Small intestine (tissue), 7 donors: ENCODE data around the gene MAPK10. TPM values are rescaled to one million over a fixed set of nuclear protein-coding genes. Genes with fewer than 3 reads are reported as not detected.

Experiments used
- DNase-seq, 2 donors: peaks; one replicate each; pipeline versions ENCODE4 v3.0.0 to v3.0.0-alpha.2; 2013
- FAIRE-seq: peaks from 2 replicates; lab custom pipeline; 2012; peaks lifted over from hg19 to GRCh38; lab: Jason Lieb, UNC
- H3K27ac ChIP-seq, 3 donors: one replicate each; pipeline ENCODE4 v1.5.1; 2013; ENCODE audit warnings: low read length in 2 of 3, mild to moderate bottlenecking in 2 of 3, control low read depth in 1 of 3, inconsistent platforms in 1 of 3, low read depth in 1 of 3, moderate library complexity in 1 of 3
- H3K27me3 ChIP-seq, 3 donors: one replicate each; pipeline ENCODE4 v1.6.1; 2013; ENCODE audit warnings: low read length in 3 of 3, inconsistent platforms in 1 of 3; ENCODE audit not compliant: control insufficient read depth in 3 of 3, insufficient read depth in 3 of 3
- H3K36me3 ChIP-seq, 3 donors: one replicate each; pipeline ENCODE4 v1.6.1; 2013; ENCODE audit warnings: low read length in 3 of 3, inconsistent platforms in 1 of 3, low read depth in 1 of 3, mild to moderate bottlenecking in 1 of 3, moderate library complexity in 1 of 3; ENCODE audit not compliant: control insufficient read depth in 3 of 3, insufficient read depth in 2 of 3
- H3K4me1 ChIP-seq, 3 donors: one replicate each; pipeline ENCODE4 v1.6.1; 2013; ENCODE audit warnings: low read length in 2 of 3, inconsistent platforms in 1 of 3, low read depth in 1 of 3, mild to moderate bottlenecking in 1 of 3, moderate library complexity in 1 of 3; ENCODE audit not compliant: control insufficient read depth in 3 of 3, insufficient read depth in 2 of 3
- H3K4me3 ChIP-seq, 3 donors: one replicate each; pipeline ENCODE4 v1.5.1; 2013; ENCODE audit warnings: low read length in 3 of 3, control low read depth in 1 of 3, inconsistent platforms in 1 of 3, low read depth in 1 of 3, mild to moderate bottlenecking in 1 of 3, moderate library complexity in 1 of 3
- H3K9me3 ChIP-seq, 2 donors: one replicate each; pipeline ENCODE4 v1.6.1; 2013; ENCODE audit warnings: low read depth in 1 of 2, low read length in 1 of 2; ENCODE audit not compliant: control insufficient read depth in 2 of 2, insufficient read depth in 1 of 2
- WGBS, 3 donors: extraction: QIAGEN DNeasy Blood & Tissue Kit; methylation state at CpG; one replicate each; pipeline ENCODE4 v1.1.7; 2013; 5-methylcytosine and 5-hydroxymethylcytosine counted together
- polyA plus RNA-seq, 4 donors: library from polyadenylated mRNA; stranded (reverse) in 3 of 4; unstranded in 1 of 4; fragments of 200-250 nt in 3 of 4; fragments of 120-200 nt in 1 of 4; gene quantifications; one replicate each; pipeline versions ENCODE4 v1.2.1 to v1.2.3, GENCODE V29; 2013
- donor health status: healthy with polysubstance abuse.
- donor health status: control.
- donor health status: control.
- donor health status: Bipolar disorder and iron deficiency.
- donor health status: healthy.

MAPK10 gene
- polyA plus RNA-seq, 4 donors = 0.22 to 8.9 (median 5.0) TPM

GRCh38 chr4:86122404-86122803 is 237.4 kb downstream of the MAPK10 start:
- H3K27me3 ChIP-seq = no peaks in the 10 kb centered on the region
- H3K4me3 ChIP-seq = no peak overlapping the region
- H3K27ac ChIP-seq = no peak overlapping the region
- DNase-seq = no peak
- H3K36me3 ChIP-seq = no peaks in the 10 kb centered on the region
- FAIRE-seq = no peak
- H3K4me1 ChIP-seq = no peaks in the 10 kb centered on the region
- H3K9me3 ChIP-seq = no peaks in the 10 kb centered on the region

- no peak overlapping the region for H3K4me3 ChIP-seq
- H3K36me3 ChIP-seq = no peaks in the 10 kb centered on the region
- no peak overlapping the region for H3K27ac ChIP-seq
- DNase-seq (no peak), FAIRE-seq (no peak)
- no peaks in the 10 kb centered on the region for H3K4me1 ChIP-seq
- H3K9me3 ChIP-seq = peaks cover 0 to 6% of the 10 kb centered on the region in 2 donors
- no peaks in the 10 kb centered on the region for H3K27me3 ChIP-seq
Measured at GRCh38 chr4:86118711-86119110, 241.1 kb downstream of the MAPK10 start.

GRCh38 chr4:86117705-86118302 is 242.0 kb downstream of the MAPK10 start:
- Histone ChIP-seq H3K9me3 (peaks cover 0 to 6% of the 10 kb centered on the region in 2 donors), H3K27ac (no peak overlapping the region), H3K36me3 (no peaks in the 10 kb centered on the region), H3K4me1 (no peaks in the 10 kb centered on the region), H3K27me3 (no peaks in the 10 kb centered on the region), H3K4me3 (no peak overlapping the region)
- FAIRE-seq = no peak
- 49 to 57% (median 57%) methylated on average over 2 of the region's 2 CpGs for WGBS, 3 donors
- DNase-seq = peak in 1 of 2 donors; percentile 6

- H3K4me3 ChIP-seq = no peak overlapping the region
- WGBS, 3 donors = 52 to 81% (median 64%) methylated on average over 2 of the region's 2 CpGs
- DNase-seq (no peak), FAIRE-seq (no peak)
- no peaks in the 10 kb centered on the region for H3K27me3 ChIP-seq
- H3K36me3 ChIP-seq = no peaks in the 10 kb centered on the region
- peaks cover 0 to 6% of the 10 kb centered on the region in 2 donors for H3K9me3 ChIP-seq
- no peak overlapping the region for H3K27ac ChIP-seq
- H3K4me1 ChIP-seq = no peaks in the 10 kb centered on the region
Measured at GRCh38 chr4:86114563-86114962, 245.3 kb downstream of the MAPK10 start.

GRCh38 chr4:86108834-86109233 is 251.0 kb downstream of the MAPK10 start:
- no peaks in the 10 kb centered on the region for H3K36me3 ChIP-seq
- H3K27ac ChIP-seq = no peak overlapping the region
- no peaks in the 10 kb centered on the region for H3K27me3 ChIP-seq
- DNase-seq = no peak
- H3K9me3 ChIP-seq = no peaks in the 10 kb centered on the region
- H3K4me3 ChIP-seq = no peak overlapping the region
- FAIRE-seq = no peak
- 56 to 60% (median 59%) methylated on average over 2 of the region's 2 CpGs for WGBS, 3 donors
- H3K4me1 ChIP-seq = no peaks in the 10 kb centered on the region

- Histone ChIP-seq H3K36me3 (no peaks in the 10 kb centered on the region), H3K9me3 (no peaks in the 10 kb centered on the region), H3K27ac (no peak overlapping the region), H3K27me3 (no peaks in the 10 kb centered on the region), H3K4me1 (no peaks in the 10 kb centered on the region), H3K4me3 (no peak overlapping the region)
- DNase-seq (no peak), FAIRE-seq (no peak)
- WGBS, 3 donors = 62 to 69% (median 63%) methylated on average over 1 of the region's 1 CpG
Measured at GRCh38 chr4:86108137-86108536, 251.7 kb downstream of the MAPK10 start.

- H3K9me3 ChIP-seq = no peaks in the 10 kb centered on the region
- H3K36me3 ChIP-seq = no peaks in the 10 kb centered on the region
- no peaks in the 10 kb centered on the region for H3K27me3 ChIP-seq
- 61 to 78% (median 75%) methylated on average over 6 of the region's 6 CpGs for WGBS, 3 donors
- no peaks in the 10 kb centered on the region for H3K4me1 ChIP-seq
- no peak overlapping the region for H3K27ac ChIP-seq
- DNase-seq = no peak
- FAIRE-seq = no peak
- H3K4me3 ChIP-seq = no peak overlapping the region
Measured at GRCh38 chr4:86107112-86107511, 252.7 kb downstream of the MAPK10 start.

GRCh38 chr4:86106475-86106874 is 253.4 kb downstream of the MAPK10 start:
- H3K27me3 ChIP-seq = no peaks in the 10 kb centered on the region
- H3K9me3 ChIP-seq = no peaks in the 10 kb centered on the region
- H3K4me1 ChIP-seq = no peaks in the 10 kb centered on the region
- no peak overlapping the region for H3K27ac ChIP-seq
- H3K36me3 ChIP-seq = no peaks in the 10 kb centered on the region
- H3K4me3 ChIP-seq = no peak overlapping the region
- FAIRE-seq = no peak
- no peak for DNase-seq
- 67 to 83% (median 67%) methylated on average over 2 of the region's 2 CpGs for WGBS, 3 donors

GRCh38 chr4:86101841-86102240 is 258.0 kb downstream of the MAPK10 start:
- Histone ChIP-seq H3K4me1 (no peaks in the 10 kb centered on the region), H3K36me3 (no peaks in the 10 kb centered on the region), H3K4me3 (no peak overlapping the region), H3K27me3 (no peaks in the 10 kb centered on the region), H3K27ac (no peak overlapping the region), H3K9me3 (no peaks in the 10 kb centered on the region)
- WGBS, 3 donors = 72 to 89% (median 78%) methylated on average over 2 of the region's 2 CpGs
- DNase-seq = no peak
- no peak for FAIRE-seq
